HG03108 (cell line): ENCODE results near the gene EDEM2.
"Not testable (repeated sequence)": the region's sequence is repeated elsewhere in the genome, so short reads cannot be mapped to it uniquely, and the experiment has no call there.

ENCODE experiments used
- ATAC-seq: cut with Tn5 transposase; IDR thresholded peaks from one replicate; pipeline ENCODE4 v1.9.1; 2021; ENCODE audit warnings: moderate library complexity; ENCODE audit not compliant: unreplicated experiment

The EDEM2 gene

DNA sequence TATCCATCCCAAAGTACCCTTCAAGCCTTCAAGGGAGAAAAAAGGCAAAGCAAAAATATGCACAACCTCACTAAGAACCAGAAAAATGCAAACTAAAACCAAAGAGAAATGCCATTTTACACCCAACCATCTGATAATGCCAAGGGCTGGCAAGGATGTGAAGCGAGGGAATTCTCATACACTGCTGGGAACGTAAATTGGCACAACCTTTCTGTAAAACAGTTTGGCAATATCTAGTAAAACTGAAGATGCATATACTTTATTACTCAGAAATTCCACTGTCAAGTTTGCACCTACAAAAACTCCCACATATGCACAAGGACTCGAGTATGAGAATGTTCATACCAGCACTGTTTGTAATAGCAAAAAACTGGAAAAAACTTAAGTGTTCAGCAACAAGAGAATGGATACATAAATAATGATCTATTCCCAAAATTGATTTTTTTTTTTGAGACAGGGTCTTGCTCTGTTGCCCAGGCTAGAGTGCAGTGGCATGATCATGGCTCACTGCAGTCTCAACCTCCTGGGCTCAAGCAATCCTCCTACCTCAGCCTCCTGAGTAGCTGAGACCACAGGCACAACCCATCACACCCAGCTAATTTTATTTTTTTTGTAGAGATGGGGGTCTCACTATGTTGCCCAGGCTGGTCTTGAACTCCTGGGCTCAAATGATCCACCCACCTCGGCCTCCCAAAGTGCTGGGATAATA lies 21.7 kb upstream of the EDEM2 start:
- ATAC-seq = not testable (repeated sequence)

DNA sequence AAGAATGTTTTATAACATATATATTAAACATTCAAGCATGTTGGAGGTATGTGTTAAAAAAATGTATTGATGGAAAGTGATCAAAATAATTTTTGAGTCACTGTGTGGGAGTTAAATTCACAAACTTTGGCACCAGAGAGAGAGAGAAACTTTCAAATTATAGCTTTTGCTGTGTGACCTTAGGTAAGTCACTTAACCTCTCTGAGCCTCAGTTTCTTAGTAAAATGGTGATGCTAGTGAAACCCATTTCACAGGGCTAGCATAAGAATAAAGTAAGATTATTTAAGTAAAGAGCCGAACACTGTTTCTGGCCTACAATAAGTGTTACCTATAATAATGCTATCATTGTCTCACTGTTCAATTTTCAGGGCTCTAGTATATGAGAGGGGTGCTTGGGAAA lies 20.7 kb upstream of the EDEM2 start:
- no peak for ATAC-seq

DNA sequence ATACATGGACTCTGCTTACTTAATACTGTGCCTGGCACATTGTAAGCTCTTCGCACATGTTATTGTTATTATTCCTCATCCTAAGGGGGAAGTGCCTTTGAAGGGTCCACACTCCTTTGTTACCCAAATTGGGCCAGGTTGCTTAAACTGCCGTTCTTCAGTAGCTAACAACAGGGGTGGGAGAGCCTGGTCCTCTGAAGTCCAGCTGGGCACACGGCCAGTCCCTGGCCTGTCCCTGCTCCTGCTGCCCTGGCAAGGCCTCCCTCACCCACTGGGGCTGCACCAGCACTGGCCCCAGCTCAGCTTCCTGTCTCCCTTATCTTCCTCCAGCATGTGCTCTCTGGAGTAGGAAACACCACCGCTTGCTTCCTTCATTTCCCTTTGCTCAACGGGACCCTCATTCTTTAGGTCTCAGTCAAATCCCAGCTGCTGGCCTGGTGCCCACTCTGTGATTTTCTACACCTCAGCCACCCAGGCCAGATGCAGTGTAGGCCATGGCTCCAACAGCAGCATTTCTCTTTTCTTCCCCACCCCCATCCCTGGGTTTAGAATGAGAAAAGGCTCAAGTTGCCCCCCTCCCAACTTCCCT lies 19.2 kb upstream of the EDEM2 start:
- ATAC-seq = no peak

DNA sequence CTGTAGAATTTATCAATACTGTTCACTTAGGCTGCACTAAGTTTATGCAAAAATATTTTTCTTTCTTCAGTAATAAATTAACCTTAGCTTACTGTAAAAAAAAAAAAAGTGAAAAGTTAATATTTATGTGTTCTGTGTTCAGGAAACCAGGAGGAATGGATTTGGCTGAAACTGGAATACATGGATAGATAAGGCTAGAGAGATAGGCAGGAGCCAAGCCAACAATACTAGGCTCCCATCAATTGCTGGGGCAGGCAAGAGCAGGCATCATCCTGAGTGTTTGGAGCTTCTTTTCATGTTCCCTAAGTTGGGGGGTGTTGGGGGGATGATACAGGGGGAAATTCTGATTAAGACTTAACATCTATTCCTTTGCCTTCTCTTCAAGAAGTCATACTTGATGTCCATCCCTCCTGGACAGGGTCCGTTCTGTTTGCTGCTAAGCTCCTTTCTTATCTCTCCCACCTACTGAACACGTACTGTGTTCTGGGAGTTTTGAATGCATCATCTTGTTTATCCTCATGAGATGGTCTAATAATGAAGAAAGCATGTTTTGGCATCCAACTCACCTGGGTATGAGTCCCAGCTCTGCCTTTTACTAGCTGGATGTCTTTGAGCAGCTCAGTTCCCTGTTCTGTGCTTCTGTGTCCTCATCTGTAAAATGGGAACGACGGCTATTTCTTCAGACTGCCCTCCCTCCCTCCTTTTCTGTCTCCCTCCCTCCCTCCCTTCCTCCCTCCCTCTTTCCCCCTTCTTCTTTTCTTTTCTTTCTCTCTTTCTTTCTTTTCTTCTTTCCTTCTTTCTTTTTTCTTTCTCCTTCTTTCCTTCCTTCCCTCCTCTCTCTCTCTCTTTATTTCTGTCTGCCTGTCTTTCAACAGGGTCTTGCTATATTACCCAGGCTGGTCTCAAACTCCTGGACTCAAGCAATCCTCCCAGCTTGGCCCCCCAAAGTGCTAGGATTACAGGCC lies 18.4 kb upstream of the EDEM2 start:
- no peak for ATAC-seq

DNA sequence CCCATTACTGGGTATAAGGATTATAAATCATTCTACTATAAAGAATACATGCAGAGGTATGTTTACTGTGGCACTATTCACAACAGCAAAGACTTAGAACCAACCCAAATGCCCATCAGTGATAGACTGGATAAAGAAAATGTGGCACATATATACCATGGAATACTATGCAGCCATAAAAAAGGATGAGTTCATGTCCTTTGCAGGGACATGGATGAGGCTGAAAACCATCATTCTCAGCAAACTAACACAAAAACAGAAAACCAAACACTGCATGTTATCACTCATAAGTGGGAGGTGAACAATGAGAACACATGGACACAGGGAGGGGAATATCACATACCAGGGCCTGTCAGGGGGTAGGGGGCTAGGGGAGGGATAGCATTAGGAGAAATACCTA lies 17.4 kb upstream of the EDEM2 start:
- not testable (repeated sequence) for ATAC-seq

DNA sequence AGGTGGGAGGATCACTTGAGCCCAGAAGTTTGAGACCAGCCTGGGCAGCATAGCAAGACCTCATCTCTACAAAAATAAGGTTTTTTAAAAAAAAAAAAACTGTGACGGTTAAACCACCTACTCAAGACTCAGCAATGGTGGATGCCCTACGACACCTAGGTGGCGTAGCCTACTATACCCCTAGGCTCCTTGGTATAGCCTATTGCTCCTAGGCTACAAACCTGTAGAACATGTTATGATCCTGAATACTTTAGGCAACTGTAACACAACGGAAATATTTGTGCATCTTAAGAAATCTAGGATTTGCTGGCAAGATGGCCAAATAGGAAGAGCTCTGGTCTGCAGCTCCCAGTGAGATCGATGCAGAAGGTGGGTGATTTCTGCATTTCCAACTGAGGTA lies 13.2 kb upstream of the EDEM2 start:
- not testable (repeated sequence) for ATAC-seq

DNA sequence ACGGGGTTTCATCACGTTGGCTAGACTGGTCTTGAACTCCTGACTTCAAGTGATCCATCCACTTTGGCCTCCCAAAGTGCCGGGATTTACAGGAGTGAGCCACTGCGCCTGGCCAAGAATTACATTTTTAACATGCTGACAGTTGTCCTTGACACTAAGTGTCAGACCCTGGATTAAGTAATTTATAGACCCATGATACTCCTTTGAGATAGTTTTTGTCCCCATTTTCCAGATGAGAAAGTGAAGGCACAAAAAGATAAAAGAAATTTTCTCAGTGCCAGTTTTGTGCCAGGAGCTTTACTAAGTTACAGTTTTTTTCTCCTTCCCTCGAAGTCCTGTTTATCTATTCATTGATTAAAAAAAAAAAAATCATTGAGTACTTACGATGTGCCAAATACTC lies 9.8 kb upstream of the EDEM2 start:
- no peak for ATAC-seq

DNA sequence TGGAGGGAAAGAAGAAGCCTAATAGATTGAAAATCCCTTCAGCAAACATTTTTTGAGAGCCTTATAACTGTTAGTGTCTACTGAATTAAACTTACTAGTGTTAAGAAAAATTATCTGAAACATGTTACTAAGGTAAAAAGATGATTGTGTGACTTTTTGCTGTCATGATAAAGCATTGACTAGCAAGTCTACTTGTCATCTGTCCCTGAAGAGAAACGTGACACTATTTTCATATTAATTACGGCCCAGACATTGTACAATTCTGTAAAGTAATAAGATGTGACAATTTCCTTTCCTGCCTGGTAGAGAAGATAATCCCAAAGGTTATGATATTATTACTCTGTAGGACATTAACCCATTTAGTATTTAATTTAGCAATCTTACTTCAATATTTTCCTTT lies 8.8 kb upstream of the EDEM2 start:
- no peak for ATAC-seq

DNA sequence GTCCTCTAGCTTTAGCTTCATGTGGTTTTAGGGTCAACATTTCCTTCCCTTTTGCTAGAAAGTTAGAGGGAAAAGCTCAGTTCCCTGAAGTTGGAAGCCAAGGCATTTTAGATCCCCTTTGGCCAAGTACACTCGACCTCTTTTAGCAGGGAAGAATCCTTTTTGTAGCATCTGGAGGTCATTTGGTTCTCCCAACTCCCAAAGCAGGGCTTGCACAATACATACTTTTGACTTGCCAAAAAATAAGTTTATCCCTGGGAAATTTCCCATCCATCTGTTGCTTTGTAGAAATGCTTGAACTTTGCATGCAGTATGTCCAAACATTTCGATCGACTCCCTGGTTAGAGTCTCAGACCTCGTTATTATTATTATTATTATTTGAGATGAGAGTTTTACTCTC lies 4.6 kb upstream of the EDEM2 start:
- no peak for ATAC-seq

DNA sequence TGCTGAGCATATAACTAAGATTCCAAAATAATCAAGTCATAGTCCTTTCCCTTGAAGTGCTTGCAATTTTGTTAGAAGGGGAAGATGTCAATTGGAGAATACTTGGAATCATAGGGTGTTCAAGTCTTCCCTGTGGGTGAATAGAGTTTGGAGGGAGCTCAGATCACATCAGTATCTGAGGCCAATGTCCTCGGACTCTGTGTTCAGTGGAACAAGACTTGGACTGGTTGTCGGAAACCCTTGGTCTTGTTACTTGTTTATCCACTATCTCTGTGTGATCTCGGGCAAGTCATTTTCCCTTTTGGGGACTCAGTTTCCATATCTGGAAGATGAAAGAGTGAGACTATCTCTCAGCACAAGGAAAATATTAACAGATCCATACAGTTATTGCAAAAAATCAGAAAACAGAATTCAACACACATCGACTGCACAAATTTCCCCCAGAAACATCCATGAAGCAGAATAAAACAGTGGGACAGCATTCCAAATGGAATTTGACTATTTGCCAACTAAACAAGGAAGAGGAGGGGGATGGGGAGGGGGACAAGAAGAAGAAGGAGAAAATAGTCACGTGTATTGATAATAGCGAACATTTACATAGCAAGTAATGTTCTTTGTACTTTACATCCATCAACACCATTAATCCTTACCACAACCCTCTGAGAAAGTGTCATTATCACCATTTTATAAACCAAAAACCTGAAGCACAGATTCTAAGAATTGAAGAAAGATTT lies 3.9 kb upstream of the EDEM2 start:
- ATAC-seq = no peak

DNA sequence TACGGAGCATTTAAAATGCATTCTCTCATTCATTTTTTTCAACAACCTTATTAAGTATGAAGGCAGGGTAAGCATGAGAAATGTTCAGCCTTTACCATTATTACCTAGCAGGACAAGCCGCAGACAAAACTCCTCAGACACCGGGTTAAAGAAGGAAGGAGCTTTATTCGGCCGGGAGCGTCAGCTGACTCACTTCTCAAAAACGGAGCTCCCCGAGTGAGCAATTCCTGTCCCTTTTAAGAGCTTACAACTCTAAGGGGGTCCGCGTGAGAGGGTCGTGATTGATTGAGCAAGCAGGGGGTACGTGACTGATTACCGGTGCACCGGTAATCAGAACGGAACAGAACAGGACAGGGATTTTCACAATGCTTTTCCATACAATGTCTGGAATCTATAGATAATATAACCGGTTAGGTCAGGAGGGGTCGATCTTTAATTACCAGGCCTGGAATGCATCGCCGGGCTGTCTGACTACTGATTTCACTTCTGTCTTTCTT lies 487 bp upstream of the EDEM2 start:
- not testable (repeated sequence) for ATAC-seq

DNA sequence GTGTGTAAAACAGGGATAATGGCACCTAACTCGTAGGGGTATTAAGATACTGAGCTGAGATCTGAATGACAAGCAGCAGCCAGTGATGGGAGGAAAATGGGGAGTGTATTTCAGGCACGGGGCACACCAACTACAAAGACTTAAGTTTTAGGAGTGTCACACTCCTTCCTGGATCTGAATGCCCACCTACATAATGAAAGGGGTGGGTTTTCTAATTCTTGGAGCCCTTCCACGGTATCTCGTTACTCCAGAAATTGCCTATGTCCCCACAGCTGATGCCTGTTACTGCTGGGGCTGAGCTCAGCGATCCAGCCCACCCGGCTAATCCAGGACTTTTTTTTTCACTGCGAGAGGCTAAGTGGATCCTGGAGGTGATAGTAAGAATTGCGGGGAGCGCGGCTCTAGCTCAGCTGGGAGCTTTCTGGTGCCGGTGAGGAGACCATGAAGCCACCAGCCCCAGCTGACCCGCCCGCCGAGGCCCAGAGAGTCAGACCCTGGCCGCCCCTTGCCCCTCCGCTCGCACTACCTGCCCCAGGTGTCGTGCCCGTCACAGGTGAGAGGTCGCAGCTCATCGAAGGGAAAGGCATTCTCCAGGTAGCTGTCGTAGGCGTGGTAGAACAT lies 727 bp downstream of the EDEM2 start:
- ATAC-seq = no peak

DNA sequence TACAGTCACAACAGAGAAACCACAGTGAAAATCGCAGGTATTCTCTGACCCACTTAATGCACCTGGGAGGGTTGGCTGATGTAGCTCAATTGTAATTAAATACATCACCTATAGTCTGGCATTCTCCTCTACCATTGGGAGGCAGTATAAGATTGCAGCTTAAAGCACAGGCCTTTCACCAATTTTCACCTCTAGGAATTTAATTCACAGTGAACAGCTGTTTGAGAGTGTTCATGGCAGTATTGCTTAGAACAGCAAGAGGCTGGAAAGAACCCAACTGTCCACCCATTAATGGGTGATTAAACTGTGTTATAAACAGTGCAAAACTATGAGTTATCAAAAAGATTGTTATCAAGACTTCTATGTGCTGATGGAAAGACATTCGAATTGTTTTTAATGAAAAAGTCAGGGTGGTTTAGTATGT lies 2.0 kb downstream of the EDEM2 start:
- no peak for ATAC-seq

DNA sequence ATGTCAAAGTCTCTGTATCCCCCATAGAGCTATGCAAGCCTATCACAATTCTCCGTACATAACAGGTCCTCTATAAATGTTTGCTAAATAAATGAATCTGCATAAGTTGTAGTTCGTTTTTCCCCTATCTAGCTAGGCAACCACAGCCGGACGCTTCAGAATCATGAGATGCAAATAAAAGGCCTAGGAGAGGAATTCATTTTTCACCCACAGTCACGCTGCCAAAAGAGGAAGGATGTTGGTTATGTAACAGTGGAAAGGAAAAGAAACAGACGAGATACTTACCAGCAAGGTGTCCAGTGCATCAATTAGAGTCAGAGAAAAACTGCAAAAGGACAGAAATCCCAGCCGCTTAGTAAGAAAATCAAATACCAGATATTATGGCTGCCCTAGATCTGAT lies 2.4 kb downstream of the EDEM2 start:
- ATAC-seq = no peak

DNA sequence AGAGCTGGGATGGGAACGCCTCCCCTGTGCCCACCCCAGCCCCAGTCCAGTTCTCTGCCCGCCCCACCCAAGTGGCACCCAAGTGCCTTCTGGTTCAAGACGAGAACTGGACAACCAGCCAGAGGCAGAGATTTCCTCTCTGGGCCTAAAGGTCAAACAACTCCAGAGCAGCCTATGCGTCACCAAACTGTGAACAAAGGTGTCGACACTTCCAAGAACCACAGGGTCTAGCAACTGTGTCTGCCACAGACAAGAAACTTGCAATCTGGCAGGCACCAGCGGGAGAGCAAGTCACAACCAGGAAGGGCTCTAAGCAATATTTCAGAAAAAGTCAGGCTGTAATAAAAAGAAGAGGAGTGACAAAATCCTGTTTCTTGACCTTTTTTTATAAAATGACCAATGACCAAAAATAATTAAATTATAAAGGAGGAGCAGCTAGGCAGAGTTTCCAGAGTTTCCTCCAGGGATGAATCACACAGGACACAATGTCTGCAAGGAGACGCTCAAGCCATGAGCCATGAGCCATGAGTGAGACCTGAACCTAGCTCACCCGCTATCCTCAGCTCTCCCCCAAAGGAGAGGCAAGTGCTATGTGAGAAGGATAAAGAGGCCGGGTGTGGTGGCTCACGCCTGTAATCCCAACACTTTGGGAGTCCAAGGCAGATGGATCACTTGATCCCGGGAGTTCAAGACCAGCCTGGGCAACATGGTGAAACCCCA lies 11.1 kb downstream of the EDEM2 start:
- ATAC-seq = no peak

DNA sequence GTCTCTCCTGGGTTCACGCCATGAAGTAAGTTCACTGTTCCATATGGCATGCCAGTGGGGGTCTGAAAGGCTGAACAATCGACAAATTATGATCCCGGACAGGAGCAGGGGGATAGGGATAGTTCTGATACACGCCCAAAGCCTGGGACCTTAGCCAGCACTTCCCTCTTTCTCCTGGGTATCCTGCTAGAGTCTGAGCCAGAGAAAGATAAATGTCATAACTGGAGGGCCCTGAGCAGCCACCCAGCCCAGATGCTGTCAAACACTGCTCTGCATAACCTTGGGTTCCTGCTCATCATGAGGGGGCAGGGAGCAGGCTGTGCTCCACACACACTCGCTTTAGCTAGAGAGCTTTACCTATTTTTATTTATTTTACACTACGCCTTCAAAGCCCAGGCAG lies 12.3 kb downstream of the EDEM2 start:
- no peak for ATAC-seq

DNA sequence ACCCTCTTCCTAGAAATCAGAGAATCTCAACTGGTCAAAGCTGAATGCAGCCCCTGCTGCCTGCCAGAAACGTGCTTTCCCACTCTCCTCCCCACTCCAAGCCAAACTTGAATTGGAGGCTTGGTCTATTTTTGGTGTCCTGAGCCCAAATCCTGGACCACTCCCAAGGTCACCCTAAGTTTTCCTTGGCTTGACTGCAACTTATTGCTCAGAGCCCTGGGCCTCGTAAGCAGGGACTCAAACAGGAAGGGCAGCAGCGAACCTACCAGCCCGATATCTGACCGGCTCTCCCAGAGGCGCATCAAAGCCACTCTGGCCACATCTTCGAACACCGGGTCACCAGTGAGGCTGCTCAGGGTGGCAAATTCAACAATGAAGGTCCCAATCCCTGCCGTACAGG lies 12.7 kb downstream of the EDEM2 start:
- ATAC-seq = no peak

DNA sequence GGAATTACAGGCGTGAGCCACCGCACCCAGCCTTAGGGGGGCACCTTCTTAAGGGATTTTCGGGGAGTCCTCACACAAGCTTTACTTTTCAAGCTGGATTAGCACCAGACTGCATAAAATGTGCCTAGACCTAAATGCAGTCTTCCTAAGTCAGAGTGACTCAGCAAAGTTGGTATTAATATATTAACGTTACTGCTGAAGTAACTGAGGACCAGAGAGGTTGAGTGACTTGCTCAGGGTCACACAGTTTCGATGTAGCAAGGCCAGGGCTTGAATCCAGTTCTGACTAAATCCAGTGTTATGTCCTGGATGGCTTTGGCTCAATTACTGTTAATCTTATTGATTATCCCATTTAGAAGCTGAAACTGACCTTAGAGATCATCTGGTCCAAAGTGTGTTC lies 13.4 kb downstream of the EDEM2 start:
- ATAC-seq = no peak

DNA sequence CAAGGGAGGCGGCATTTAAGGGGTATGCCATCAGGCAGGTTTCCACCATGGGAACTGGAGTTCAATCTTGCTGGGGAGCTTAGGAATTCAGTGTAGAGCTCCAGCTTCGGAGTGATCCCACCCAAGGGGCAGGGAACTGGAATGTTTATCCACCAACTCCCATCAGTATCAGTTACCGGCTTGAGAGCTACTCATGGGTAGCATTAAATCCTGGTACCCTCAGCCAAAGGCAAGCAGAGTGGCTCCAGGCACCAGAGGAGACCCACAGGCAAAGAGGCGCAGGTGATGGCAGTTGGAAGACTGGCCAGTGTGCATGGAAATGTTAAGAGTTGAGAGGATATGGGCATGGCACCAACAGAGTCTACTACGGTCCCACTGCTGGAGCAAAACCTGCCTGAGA lies 14.1 kb downstream of the EDEM2 start:
- no peak for ATAC-seq

DNA sequence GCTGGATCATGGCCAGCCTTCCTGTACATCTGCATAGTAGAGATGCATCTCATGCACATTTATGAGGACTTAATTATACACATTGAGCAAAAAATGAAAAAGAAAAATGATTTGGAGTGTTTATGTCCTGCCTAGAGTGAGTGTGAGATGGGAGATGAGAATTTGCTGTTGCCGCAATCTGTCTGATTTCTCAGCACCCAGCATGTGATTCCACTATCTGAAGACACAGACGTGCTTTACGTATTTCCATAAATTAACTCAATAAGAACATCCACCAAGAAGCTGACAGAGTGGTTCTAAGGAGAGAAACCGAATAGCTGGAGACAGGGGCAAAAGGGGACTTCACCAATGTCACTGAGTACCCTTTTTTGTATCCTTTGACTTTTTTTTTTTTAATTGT lies 15.2 kb downstream of the EDEM2 start:
- no peak for ATAC-seq
